Mucosa of rectum (tissue), 2 donors: ENCODE data around the gene AXDND1.

Source experiments
- H3K27ac ChIP-seq, 2 donors: one replicate each; pipeline ENCODE4 v1.7.0; 2013; ENCODE audit warnings: inconsistent platforms in 2 of 2, low read depth in 2 of 2, low read length in 2 of 2
- H3K27me3 ChIP-seq, 2 donors: one replicate each; pipeline ENCODE4 v1.7.0; 2013; ENCODE audit warnings: low read length in 2 of 2; ENCODE audit not compliant: control insufficient read depth in 2 of 2, insufficient read depth in 2 of 2
- H3K36me3 ChIP-seq, 2 donors: one replicate each; pipeline ENCODE4 v1.7.0; 2013; ENCODE audit warnings: low read length in 2 of 2; ENCODE audit not compliant: control insufficient read depth in 2 of 2, insufficient read depth in 2 of 2
- H3K4me1 ChIP-seq, 2 donors: one replicate each; pipeline ENCODE4 v1.7.0; 2013; ENCODE audit warnings: low read length in 2 of 2, mild to moderate bottlenecking in 1 of 2; ENCODE audit not compliant: control insufficient read depth in 2 of 2, insufficient read depth in 2 of 2
- H3K4me3 ChIP-seq, 2 donors: one replicate each; pipeline ENCODE4 v1.7.0; 2013; ENCODE audit warnings: low read length in 2 of 2
- H3K9ac ChIP-seq, 2 donors: one replicate each; pipeline ENCODE4 v1.7.0; 2013; ENCODE audit warnings: low read length in 2 of 2, low read depth in 1 of 2, mild to moderate bottlenecking in 1 of 2
- H3K9me3 ChIP-seq, 2 donors: one replicate each; pipeline ENCODE4 v1.7.0; 2013; ENCODE audit warnings: low read length in 2 of 2; ENCODE audit not compliant: control insufficient read depth in 2 of 2
- donor health status: healthy.
- donor health status: Normal muscosa, but diverticular disease.

Gene AXDND1, protein sequence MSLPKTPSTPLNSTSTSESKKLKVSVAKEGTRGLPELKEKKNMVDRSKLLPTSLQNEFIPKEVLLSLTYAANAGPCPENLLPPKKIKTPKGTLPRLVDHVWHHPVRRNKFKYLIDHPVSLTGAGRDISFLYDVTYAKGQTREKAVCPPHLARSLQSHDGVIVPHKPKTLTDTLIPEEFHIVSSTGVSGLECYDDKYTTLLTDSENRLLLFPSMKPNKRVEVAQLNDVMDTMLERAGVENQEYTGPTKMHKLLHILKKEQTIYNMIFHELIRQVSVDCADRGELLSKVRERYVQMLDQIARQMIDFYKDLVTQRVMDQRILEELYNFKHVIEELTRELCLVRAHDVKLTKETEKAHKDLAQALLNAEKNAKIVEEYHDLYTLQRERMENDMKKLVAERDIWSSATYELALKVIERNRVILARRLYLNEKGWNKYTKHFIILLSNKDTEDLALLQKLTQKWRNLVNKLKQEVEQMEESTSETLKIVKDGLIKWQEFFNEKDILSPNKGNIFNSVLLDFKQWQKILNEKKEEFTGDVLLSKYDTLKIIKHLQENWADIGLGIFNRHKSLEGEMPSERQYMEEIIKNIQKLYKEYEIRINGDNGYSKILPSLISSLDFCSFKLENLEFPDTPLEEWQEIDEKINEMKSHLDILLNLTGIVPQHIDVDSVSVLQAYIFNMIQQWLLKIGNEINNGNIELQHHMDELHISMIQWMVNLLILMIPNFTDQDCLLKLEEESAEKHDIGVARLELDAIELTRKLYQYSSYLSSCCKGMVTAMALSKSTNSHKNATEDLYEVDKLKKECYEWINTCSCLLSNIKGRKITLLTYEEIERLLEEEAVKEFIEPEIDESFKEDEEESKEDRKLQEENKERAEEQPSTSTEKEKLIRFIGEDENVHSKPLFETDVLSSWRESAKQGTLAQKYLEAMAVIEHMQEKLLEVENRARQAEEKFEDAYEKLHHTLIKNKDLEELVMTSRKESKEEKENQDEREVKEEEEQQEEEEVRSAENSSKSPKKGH

DNA sequence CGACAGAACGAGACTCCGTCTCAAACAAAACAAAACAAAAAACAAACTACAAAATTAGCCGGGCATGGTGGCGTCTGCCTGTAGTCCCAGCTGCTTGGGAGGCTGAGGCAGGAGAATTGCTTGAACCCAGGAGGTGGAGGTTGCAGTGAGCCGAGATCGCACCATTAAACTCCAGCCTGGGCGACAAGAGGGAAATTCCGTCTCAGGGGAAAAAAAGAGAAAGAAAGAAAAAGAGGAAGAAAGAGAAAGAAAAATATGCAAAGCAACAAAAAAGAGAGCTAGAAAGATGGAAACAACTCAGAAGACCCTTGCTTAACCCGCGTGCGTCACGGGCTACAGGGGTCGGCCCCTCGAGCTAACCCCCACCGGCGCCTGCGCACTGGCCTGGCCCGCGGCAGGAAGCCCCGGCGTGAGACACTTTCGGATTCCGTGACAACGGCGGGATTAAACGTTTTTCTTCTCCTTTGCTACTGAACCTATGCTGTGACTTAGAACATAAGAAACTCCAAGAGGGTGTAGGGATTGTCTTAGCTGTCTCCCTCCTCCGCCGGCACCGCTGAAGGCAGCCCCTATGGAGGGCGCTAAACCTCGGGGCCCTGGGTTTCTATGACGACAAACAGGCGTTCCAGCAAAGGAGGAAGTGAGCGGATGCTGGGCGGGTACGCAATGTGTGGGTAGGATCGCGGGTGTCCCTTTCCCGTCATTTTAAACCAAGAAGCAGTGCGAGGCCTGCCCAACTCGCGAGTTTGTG, at the start of gene AXDND1:
Gene AXDND1, plus strand, starts transcription at position 630 of the 751 bp plus-strand sequence. CDS start 539 bp downstream, outside the sequence.
- Histone ChIP-seq H3K4me1 (peaks cover 0 to 5% of the 10 kb centered on the region in 2 donors), H3K9ac (peak within 1 kb of the TSS; percentile 90 to 91), H3K4me3 (peak within 1 kb of the TSS; percentile 89 to 90), H3K27ac (peak within 1 kb of the TSS; percentile 89 to 92), H3K9me3 (no peaks in the 10 kb centered on the region), H3K36me3 (no peaks in the 10 kb centered on the region), H3K27me3 (no peaks in the 10 kb centered on the region)

DNA sequence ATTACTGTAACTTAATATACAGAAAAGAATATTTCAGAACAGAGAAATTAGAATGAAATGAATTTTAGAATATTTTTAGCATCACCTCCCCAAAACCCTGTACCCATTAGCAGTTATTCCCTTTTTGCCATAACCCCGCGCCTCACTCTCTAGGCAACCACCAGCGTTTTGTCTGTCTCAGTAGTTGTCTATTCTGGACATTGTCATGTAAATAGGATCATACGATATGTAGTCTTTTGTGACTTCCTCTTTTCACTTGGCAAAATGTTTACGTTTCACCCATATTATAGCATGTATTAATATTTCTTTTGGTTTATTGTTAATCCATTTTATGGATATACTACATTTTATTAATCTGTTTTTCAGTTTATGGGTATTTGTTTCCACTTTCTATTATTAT, 47.3 kb upstream of the AXDND1 start:
- Histone ChIP-seq H3K9me3 (no peaks in the 10 kb centered on the region), H3K36me3 (no peaks in the 10 kb centered on the region), H3K9ac (no peak overlapping the region), H3K4me3 (no peak overlapping the region), H3K4me1 (no peaks in the 10 kb centered on the region), H3K27ac (no peak overlapping the region), H3K27me3 (no peaks in the 10 kb centered on the region)

DNA sequence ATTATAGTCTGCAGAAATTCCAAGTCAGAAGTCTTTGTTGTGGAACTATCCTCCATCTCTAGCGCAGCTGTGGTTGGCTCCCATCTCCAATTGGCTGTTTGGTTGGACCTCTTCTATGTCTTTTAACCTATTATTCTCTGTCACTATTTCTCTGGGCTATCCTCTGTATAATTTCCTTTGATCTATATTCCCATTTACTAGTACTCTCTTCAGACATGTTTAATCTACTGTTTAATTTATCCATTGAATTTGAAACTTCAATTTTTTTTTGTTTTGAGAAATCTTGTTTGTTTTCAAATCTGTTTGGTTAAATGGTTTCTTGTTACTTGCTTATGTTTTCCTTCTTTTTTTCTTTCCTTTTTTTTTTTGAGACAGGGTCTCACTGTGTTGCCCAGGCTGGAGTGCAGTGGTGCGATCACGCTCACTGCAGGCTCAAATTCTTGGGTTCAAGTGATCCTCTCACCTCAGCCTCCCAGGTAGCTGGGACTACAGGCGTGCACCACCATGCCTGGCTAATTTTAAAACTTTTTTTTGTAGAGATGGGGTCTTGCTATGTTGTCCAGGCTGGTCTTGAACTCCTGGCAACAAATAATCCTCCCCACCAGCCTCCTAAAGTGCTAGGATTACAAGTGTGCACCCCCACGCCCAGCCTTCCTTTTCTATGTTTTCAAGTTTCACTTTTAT, 44.1 kb upstream of the AXDND1 start:
- H3K27ac ChIP-seq, result no peak overlapping the region
- no peak overlapping the region for H3K4me3 ChIP-seq

DNA sequence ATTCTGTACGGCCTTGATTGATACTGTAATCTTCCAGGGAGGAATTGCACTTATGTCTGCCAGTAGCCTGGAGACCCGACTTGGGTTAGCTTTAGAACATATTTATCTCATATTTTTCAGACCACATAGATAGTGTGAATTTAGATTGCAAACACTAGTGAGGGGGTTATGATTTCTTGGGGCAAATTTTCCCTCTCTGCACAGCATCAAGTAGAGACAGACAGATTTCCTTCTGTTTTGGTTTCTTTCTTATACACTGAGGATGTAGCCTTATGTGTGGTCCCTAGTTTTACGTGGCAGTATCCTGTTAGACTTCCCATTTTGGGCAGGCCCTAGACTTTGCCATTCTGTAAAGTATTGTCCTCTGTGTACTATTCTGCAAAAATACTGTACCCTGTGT, 43.2 kb upstream of the AXDND1 start:
- Histone ChIP-seq H3K27me3 (no peaks in the 10 kb centered on the region), H3K9ac (no peak overlapping the region), H3K9me3 (no peaks in the 10 kb centered on the region), H3K27ac (no peak overlapping the region), H3K4me3 (no peak overlapping the region), H3K4me1 (no peaks in the 10 kb centered on the region), H3K36me3 (peaks cover 0 to 3% of the 10 kb centered on the region in 2 donors)

More for the DNA sequence above, 44.1 kb upstream of the AXDND1 start:
- no peak overlapping the region for H3K9ac ChIP-seq
- H3K4me1 ChIP-seq, result no peaks in the 10 kb centered on the region
- no peaks in the 10 kb centered on the region for H3K27me3 ChIP-seq
- peaks cover 0 to 3% of the 10 kb centered on the region in 2 donors for H3K36me3 ChIP-seq
- H3K9me3 ChIP-seq, result no peaks in the 10 kb centered on the region

DNA sequence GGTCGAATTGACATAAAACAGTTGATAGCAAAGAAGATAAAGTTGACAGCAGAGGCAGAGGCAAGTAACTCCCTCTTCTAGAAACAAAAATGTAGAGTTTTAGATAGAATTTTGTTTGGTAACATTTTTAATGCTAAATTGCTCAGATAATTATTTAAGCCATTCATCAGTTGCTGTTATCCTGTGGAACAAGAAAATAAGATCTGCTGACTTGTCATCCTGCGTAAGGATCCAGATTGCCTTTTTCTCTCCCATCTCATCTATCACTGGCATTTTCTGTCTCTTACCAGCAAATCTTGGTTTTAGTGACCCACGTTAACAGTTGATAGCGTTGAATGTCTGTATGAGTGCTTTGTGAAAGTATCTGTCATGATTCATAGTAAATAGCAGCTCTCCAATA, 42.3 kb upstream of the AXDND1 start:
- Histone ChIP-seq H3K36me3 (peaks cover 0 to 3% of the 10 kb centered on the region in 2 donors), H3K4me3 (no peak overlapping the region), H3K27me3 (no peaks in the 10 kb centered on the region)

DNA sequence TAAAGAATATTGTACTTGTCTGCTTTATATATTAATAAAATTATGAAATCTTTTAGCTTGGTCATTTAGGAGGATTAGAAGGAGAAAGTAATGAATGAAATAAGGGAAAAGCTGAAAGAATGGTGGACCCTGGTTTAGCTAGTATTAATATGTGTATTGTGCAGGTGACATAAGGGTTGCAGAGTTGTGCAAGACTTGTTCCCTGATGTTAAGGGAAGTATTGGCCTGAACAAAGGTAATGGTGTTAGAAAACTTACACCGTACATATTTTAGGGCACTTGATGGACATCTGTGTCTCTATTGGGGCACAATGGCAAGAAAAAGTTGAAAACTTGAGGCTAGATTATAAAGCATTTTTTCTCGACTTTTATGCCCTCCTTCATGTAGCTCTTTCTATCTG, 39.9 kb upstream of the AXDND1 start:
- Histone ChIP-seq H3K4me3 (no peak overlapping the region), H3K9me3 (no peaks in the 10 kb centered on the region), H3K27ac (no peak overlapping the region), H3K36me3 (peaks cover 0 to 3% of the 10 kb centered on the region in 2 donors), H3K27me3 (no peaks in the 10 kb centered on the region), H3K9ac (no peak overlapping the region), H3K4me1 (no peaks in the 10 kb centered on the region)

More for the DNA sequence above, 42.3 kb upstream of the AXDND1 start:
- Histone ChIP-seq H3K27ac (no peak overlapping the region), H3K9ac (no peak overlapping the region), H3K9me3 (no peaks in the 10 kb centered on the region), H3K4me1 (no peaks in the 10 kb centered on the region)

DNA sequence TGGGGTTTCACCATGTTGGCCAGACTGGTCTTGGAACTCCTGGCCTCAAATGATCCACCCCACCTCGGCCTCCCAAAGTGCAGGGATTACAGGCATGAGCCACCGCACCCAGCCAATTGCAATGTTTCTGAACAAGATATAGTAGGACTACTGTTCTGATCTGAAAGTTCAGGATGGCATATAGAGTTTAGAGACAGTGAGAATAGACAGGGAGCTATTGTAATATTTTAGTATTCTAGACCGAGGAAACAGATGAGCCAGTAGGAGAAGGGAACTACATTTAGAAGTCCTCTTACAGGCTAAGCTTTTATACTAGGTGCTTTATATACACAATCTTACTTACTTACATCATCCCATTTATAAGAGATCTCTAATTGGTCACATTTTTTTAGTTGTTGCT, 39.0 kb upstream of the AXDND1 start:
- H3K9me3 ChIP-seq, result no peaks in the 10 kb centered on the region
- peaks cover 0 to 3% of the 10 kb centered on the region in 2 donors for H3K36me3 ChIP-seq
- H3K27me3 ChIP-seq, result no peaks in the 10 kb centered on the region
- H3K9ac ChIP-seq, result no peak overlapping the region
- H3K27ac ChIP-seq, result no peak overlapping the region
- no peaks in the 10 kb centered on the region for H3K4me1 ChIP-seq
- no peak overlapping the region for H3K4me3 ChIP-seq

DNA sequence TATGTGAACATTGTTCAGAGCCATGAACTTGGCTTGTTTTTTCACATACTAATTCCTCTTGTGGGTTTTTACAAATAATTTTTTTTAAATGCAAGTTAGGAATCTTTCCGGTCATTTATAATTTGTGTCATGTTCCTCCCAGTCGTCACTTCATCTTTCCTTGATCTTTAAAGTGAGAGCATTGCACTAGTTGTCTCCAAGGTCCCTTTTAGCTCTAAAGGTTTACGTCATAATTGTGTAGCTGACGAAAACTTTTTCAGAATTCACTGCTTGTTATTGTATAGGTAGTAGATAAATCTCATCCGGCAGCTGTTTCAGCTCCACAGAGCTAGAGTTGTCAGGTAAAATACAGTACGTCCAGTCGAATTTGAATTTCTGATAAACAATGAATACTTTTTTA, 38.6 kb upstream of the AXDND1 start:
- Histone ChIP-seq H3K9ac (no peak overlapping the region), H3K4me1 (no peaks in the 10 kb centered on the region), H3K27ac (no peak overlapping the region), H3K27me3 (no peaks in the 10 kb centered on the region), H3K9me3 (no peaks in the 10 kb centered on the region), H3K4me3 (no peak overlapping the region), H3K36me3 (peaks cover 0 to 3% of the 10 kb centered on the region in 2 donors)

DNA sequence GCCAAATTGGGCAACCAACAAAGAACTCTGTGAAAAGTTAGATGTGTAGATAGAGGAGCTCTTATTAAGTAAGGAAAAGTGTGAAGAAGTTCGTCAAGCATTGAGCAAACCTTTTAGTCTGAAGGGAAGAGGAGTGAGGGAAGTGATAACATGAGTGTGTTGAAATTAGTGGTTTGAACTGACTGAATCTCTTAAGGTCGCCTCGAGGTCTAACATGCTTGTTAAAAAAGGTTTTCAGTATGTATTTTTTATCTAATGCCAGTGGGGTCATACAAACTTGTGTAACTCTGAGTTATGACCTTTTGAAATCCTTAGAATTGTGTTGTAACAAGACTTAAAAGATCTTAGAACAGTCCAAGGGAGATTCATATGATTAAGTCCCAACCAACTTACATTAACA, 38.1 kb upstream of the AXDND1 start:
- Histone ChIP-seq H3K36me3 (peaks cover 0 to 3% of the 10 kb centered on the region in 2 donors), H3K9ac (no peak overlapping the region), H3K27me3 (no peaks in the 10 kb centered on the region), H3K4me3 (no peak overlapping the region), H3K27ac (no peak overlapping the region), H3K9me3 (no peaks in the 10 kb centered on the region), H3K4me1 (no peaks in the 10 kb centered on the region)
